Measurements from ENCODE around the gene CSF1R.
"Not testable (repeated sequence)": the region's sequence is repeated elsewhere in the genome, so short reads cannot be mapped to it uniquely, and the experiment has no call there.

Gene CSF1R

GRCh38 chr5:150054569-150054968, 31.8 kb downstream of the CSF1R start:
- DNase-seq = no peak

GRCh38 chr5:150053713-150054392, 32.5 kb downstream of the CSF1R start:
- no peak for DNase-seq

GRCh38 chr5:150052956-150053712, 33.2 kb downstream of the CSF1R start:
- DNase-seq = no peak

- DNase-seq = no peak
Observed at GRCh38 chr5:150052226-150052955, 34.0 kb downstream of the CSF1R start.

- no peak for DNase-seq
Observed at GRCh38 chr5:150051657-150052195, 34.6 kb downstream of the CSF1R start.

- DNase-seq = not testable (repeated sequence)
Observed at GRCh38 chr5:150050172-150050811, 36.1 kb downstream of the CSF1R start.

- no peak for DNase-seq
Observed at GRCh38 chr5:150046031-150046430, 40.3 kb downstream of the CSF1R start.

- no peak for DNase-seq
Observed at GRCh38 chr5:150045549-150045948, 40.8 kb downstream of the CSF1R start.

- DNase-seq = no peak
Observed at GRCh38 chr5:150044712-150045111, 41.6 kb downstream of the CSF1R start.

- no peak for DNase-seq
Observed at GRCh38 chr5:150044329-150044681, 42.0 kb downstream of the CSF1R start.

- DNase-seq = no peak
Observed at GRCh38 chr5:150043657-150044328, 42.6 kb downstream of the CSF1R start.

- DNase-seq = no peak
Observed at GRCh38 chr5:150042459-150042858, 43.9 kb downstream of the CSF1R start.

- no peak for DNase-seq
Observed at GRCh38 chr5:150038547-150038946, 47.8 kb downstream of the CSF1R start.

- no peak for DNase-seq
Observed at GRCh38 chr5:150036513-150036912, 49.8 kb downstream of the CSF1R start.

- DNase-seq = no peak
Observed at GRCh38 chr5:150035139-150035895, 51.0 kb downstream of the CSF1R start.

- no peak for DNase-seq
Observed at GRCh38 chr5:150034662-150035061, 51.7 kb downstream of the CSF1R start.

- no peak for DNase-seq
Observed at GRCh38 chr5:150033334-150033733, 53.0 kb downstream of the CSF1R start.

- not testable (repeated sequence) for DNase-seq
Observed at GRCh38 chr5:150028047-150028446, 58.3 kb downstream of the CSF1R start.

- no peak for DNase-seq
Observed at GRCh38 chr5:150026682-150027172, 59.6 kb downstream of the CSF1R start.

GRCh38 chr5:150024346-150024984, 61.9 kb downstream of the CSF1R start:
- no peak for DNase-seq

GRCh38 chr5:150023136-150023535, 63.2 kb downstream of the CSF1R start:
- DNase-seq = no peak
